GM18520 (cell line): ENCODE data around the gene SPRED3.
"Not testable (repeated sequence)": the region's sequence is repeated elsewhere in the genome, so short reads cannot be mapped to it uniquely, and the experiment has no call there.

Experiments used
- ATAC-seq: cut with Tn5 transposase; IDR thresholded peaks from one replicate; pipeline ENCODE4 v1.9.1; 2021; ENCODE audit not compliant: unreplicated experiment

SPRED3 gene

GRCh38 chr19:38389957-38390924 is 1.7 kb downstream of the SPRED3 start:
- ATAC-seq: no peak

DNA sequence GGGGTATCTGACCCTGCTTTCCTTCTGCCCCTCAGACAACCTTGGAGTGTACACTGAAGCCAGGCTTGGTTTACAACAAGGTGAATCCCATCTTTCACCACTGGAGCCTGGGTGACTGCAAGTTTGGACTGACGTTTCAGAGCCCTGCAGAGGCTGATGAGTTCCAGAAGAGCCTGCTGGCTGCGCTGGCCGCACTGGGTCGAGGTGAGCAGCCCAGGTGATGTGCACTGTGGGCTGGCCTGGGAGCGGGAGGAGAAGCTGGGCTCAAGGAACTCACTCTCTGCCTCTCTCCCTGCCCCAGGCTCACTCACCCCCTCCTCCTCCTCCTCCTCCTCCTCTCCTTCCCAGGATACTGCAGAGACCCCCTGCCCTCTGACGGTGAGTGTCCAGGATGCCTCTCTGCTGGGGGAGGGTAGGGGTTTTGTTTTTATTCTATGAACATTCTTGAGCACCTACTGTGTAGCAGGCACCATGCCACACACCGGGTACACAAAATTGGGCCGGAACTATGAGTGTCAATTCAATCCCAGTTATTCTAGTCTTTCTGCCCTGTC is 3.5 kb downstream of the SPRED3 start:
- no peak for ATAC-seq

- ATAC-seq: no peak
Observed at GRCh38 chr19:38392707-38393308, 4.3 kb downstream of the SPRED3 start.

GRCh38 chr19:38394488-38394887 is 6.0 kb downstream of the SPRED3 start:
- no peak for ATAC-seq

- ATAC-seq: no peak
Observed at GRCh38 chr19:38395381-38396114, 7.1 kb downstream of the SPRED3 start.

DNA sequence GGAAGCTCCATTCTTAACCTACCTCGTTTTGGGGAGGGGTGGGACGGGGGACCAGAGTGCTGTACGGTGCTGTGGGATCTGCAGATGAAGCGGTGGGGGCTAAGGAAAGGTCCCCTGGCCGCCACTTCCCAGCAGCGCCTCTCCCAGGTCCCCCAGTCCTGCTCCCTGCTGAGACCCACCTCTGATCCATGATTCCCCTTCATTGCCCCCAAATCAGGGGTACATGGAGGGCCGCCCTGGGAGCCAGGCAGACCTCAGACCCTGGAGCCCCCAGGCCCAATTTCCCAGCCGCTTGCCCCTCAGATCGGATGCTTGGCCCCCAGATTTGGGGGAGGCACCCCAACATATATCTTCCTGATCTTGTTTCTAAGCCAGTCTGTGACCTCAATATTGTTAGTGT is 10.6 kb downstream of the SPRED3 start:
- ATAC-seq: no peak

DNA sequence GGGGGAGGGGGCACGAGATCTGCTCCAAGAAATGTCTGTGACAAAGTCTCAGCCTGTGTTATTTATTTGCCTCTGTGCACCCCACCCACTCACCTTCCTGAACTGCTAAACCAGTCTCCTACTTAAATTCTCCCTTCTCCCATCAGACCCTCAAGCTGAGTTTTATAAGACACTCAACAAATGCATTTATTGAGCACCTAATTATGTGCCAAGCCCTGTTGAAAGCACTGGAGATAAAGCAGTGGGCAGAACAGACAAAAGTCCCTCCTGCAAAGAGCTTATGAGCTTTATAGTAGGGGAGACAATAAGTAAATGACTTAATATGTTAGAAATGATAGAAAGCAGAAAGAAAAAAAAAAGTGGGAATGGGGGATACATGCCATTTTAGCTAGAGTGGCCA is 11.0 kb downstream of the SPRED3 start:
- no peak for ATAC-seq

GRCh38 chr19:38400361-38400760 is 11.9 kb downstream of the SPRED3 start:
- no peak for ATAC-seq

- ATAC-seq: no peak
Observed at GRCh38 chr19:38401148-38401547, 12.7 kb downstream of the SPRED3 start.

GRCh38 chr19:38402623-38402966 is 14.1 kb downstream of the SPRED3 start:
- no peak for ATAC-seq

- peak; percentile 91 for ATAC-seq
Observed at GRCh38 chr19:38402967-38403674, 14.6 kb downstream of the SPRED3 start, which contains the start of gene FAM98C. Gene FAM98C, plus strand, starts transcription at chr19:38403093. Its CDS starts 61 bp downstream, at chr19:38403154.

DNA sequence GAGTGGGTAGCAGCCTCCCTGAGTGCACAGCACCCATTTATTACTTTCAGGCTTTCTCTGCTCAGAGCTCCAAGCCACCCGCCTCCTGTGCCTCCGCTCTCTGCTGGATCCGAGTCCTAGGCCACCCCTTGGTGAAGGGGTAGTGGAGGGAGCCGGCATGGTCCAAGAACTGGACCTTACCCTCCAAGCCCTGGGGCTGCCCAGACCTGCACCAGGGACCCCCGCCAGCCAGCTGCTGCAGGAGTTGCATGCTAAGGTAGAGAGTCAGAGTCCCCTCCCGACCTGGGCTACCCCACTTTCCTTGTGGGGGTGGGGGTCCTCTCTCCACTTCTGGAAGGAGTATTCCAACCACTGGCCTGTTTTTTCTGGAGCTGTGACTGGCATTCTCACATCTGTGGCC is 16.4 kb downstream of the SPRED3 start:
- ATAC-seq: no peak

DNA sequence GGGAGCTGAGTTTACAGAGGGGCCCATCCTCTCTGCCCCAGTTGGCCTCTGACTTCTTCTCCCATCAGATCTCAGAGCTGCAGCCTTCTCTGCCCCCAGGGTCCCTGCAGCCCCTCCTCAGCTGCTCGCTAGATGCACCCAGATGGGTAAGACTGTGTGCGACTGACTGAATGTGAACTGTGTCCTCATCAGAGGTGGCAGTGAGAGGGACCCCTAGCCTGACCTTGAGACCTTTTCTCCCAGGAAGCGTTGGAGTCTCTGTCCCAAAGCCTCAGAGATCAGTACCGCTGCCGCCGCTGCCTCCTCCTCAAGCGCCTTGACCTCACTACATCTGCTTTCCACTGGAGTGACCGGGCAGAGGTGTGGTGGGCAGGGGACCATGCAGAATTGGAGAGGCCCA is 16.8 kb downstream of the SPRED3 start:
- ATAC-seq: no peak

DNA sequence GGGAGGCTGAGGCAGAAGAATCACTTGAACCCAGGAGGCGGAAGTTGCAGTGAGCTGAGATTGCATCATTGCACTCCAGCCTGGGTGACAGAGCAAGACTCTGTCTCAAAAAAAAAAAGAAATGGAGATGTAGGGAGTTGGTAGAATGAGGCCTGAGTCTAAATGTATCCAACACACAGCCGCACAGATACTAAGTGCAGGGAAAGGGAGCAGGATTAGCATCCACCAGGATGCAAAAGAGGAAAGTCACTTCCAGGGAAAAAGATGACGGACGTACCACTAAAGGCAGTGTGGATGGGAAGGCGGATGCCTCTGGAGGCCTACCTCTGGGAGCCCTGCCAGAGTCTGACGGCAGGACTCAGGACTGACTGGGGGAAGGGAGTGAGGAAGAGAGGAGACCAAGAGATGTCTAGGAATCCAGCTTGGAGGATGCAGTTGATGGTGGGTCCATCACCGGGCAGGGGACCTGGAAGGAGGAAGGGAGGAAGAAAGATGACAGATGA is 21.2 kb downstream of the SPRED3 start:
- ATAC-seq: no peak

GRCh38 chr19:38410407-38410806 is 21.9 kb downstream of the SPRED3 start:
- not testable (repeated sequence) for ATAC-seq

DNA sequence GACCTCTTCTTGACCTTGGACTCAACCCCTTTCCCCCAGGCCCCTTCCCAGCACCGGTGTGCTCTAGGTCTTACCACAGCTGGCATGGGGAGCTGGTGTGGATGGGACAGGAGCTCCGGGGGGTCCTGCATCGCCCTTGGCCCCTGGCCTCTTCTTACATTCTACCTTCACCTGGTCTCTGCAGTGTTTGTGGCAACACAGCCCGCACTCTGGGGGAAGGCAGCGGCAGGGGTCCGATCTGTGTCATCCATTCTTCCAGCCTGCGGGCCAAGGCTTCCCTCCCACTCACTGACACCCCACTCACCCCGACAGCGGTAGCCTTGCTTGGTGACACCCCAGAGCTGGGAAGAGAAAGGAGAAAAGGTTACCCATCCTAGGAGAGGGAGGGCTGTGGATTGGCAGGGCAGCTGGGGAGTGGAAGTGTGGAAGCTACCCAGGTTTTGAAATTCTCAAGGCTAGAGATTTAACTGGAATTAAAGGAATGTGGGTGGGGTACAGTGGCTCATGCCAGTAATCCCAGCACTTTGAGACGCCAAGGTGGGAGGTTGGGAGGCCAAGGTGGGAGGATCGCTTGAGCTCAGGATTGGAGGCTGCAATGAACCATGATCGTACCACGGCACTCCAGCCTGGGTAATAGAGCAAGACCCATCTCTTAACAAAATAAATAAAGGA is 22.7 kb downstream of the SPRED3 start:
- ATAC-seq: no peak

DNA sequence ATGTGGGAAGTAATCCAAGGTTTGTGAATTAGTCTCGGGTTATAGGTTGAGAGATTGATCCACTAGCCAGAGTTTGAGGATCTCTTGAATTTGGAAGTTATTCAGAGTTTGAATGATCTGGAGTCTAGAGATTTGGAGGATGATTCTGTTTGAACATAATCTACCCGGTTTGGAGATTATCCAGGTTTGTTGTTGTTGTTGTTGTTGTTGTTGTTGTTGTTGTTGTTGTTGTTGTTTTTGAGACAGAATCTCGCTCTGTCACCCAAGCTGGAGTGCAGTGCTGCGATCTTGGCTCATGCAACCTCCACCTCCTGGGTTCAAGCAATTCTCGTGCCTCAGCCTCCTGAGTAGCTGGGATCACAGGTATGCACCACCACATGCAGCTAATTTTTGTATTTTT is 23.4 kb downstream of the SPRED3 start:
- ATAC-seq: not testable (repeated sequence)

DNA sequence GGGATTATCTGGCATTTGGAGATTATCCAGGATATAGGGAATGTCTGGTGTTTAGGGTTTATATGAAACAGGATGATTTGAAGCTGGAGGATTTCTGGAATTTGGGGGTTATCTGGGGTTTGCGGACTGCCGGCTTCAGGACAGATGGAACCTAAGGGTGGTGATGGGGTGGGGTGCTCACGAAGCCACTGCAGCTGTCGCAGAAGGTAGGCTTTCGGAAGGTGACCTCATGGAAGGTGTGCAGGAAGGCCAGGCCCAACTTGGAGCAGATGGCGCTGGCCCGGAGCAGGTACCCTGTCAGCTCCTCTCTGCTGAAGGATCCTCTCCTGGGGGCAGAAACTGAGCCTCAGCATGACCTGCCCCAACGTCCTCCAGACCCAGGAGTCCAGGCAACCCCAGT is 24.0 kb downstream of the SPRED3 start:
- ATAC-seq: no peak

DNA sequence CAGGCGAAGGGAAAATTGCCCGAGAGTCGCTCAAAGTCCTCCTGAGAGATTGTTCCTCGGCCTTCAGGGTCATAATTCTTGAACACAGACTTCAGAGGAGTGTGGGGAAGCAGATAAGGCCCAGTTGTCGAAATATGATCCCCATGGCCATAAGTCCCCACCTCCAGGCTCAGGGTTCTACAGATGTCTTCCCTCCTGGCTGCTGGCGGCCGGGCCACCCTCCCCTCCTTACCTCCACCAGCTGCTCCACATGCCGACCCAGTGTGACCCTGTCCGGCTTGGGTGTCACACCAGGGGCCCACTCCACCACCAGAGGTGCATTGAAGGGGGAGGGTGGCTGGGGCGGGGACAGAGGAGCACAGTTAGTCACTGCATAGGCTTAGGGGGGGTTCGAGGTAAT is 24.5 kb downstream of the SPRED3 start:
- no peak for ATAC-seq

DNA sequence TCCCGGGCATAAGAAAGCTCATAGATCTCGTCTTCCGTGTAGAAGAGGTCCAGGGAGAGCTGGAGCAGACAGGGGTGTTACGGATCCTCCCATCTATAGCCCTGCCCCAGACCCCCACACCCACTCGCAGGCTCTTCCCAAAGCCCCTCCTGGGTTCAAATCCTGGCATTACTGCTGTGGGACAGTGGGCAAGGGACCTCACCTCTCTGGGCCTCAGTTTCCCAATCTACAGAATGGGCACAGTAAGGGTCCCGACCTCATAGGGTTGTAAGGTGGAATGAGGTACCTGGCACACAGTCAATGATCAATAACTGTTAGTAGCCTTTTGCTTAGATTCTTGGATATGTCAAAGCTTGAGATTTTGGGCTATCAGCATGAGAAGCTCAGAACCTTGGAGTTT is 24.9 kb downstream of the SPRED3 start:
- ATAC-seq: no peak
